GM13977 (cell line): ENCODE data around the gene EYA2.
"Not testable (repeated sequence)": the region's sequence is repeated elsewhere in the genome, so short reads cannot be mapped to it uniquely, and the experiment has no call there.

ENCODE experiments used
- DNase-seq: peaks from one replicate; pipeline ENCODE4 v3.0.0; 2012; ENCODE audit warnings: low spot score
- in situ Hi-C: fragments of 300-500 bp; cut with MboI; formaldehyde crosslinking; loops from one replicate; pipeline ENCODE4 v1.12.0; 2022; ENCODE audit warnings: low sequenced_read_pairs, low pct_unique_long_range_greater_than_20kb, mixed read lengths, inconsistent platforms; ENCODE audit not compliant: unreplicated experiment
- TF ChIP-seq, protein P1 (sequence below): IDR thresholded peaks from 2 replicates; pipeline ENCODE4 v1.5.1; 2012; ENCODE audit warnings: mild to moderate bottlenecking, control low read depth; ENCODE audit not compliant: insufficient read depth; ENCODE audit errors: extremely low read depth, missing control alignments

The EYA2 gene

DNA sequence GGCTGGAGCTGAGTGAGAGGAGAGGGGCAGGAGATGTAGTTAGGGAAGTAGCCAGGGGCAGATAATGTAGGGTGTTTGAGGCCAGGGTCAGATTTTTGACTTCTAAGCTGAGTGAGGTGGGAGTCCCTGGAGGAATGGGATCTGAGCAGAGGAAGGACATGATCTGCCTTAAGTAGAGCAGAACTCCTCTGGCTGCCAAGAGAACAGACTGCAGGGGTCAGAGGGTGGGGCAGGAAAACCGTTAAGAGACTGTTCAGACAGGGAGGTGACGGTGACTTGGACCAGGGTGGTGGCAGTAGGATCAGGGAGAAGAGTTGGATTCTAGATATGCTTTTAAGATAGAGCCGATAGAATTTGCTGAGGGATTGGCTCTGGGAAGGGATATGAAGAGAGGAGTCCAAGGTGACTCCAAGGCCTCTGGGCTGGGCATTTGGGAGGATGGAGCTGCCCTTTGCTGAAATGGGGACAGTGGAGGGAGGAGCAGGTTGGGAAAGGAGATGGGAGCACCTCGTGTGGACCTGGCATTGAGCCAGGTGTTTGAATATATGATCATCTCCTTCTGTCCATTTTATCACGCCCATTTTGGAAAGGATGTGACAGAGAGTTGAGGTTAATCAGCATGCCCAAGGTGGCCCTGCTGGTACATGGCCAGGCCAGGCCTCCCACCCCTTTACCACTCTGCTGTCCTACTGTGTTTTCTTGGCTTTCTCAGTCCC lies 18.8 kb downstream of the EYA2 start:
- TF ChIP-seq, protein P1, sequence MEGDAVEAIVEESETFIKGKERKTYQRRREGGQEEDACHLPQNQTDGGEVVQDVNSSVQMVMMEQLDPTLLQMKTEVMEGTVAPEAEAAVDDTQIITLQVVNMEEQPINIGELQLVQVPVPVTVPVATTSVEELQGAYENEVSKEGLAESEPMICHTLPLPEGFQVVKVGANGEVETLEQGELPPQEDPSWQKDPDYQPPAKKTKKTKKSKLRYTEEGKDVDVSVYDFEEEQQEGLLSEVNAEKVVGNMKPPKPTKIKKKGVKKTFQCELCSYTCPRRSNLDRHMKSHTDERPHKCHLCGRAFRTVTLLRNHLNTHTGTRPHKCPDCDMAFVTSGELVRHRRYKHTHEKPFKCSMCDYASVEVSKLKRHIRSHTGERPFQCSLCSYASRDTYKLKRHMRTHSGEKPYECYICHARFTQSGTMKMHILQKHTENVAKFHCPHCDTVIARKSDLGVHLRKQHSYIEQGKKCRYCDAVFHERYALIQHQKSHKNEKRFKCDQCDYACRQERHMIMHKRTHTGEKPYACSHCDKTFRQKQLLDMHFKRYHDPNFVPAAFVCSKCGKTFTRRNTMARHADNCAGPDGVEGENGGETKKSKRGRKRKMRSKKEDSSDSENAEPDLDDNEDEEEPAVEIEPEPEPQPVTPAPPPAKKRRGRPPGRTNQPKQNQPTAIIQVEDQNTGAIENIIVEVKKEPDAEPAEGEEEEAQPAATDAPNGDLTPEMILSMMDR: no peak
- in situ Hi-C loops: no loop called here
- DNase-seq: no peak

DNA sequence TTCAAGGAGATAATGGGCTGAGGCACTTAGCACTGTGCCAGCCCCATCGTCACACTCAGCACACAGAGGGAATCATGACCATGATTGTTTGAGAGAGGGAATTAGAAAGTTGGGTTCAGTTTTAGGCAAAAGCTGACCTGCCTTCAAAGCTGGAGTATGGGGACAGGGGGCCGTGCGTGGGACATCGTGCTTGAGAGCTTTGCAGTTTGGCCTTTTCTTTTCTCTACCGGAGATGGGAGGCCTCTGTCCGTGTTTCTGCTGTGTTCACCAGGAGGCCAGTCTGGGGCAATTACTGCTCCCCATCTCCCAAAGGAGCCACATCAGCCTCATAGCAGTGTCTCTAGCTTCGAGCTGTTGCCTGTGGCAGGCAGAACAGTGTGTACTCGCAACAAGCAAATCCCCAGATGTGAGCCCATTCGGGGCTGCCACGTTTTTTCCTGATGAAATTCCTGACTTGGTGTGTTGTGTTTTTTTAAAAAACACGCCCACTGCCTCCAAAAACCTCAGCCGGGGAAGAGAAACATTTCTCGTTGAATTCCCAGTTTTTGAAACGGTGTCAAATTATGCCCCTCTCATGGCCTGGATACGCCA lies 20.2 kb downstream of the EYA2 start:
- no peak for DNase-seq
- in situ Hi-C loops: no loop called here
- TF ChIP-seq, protein P1: no peak

DNA sequence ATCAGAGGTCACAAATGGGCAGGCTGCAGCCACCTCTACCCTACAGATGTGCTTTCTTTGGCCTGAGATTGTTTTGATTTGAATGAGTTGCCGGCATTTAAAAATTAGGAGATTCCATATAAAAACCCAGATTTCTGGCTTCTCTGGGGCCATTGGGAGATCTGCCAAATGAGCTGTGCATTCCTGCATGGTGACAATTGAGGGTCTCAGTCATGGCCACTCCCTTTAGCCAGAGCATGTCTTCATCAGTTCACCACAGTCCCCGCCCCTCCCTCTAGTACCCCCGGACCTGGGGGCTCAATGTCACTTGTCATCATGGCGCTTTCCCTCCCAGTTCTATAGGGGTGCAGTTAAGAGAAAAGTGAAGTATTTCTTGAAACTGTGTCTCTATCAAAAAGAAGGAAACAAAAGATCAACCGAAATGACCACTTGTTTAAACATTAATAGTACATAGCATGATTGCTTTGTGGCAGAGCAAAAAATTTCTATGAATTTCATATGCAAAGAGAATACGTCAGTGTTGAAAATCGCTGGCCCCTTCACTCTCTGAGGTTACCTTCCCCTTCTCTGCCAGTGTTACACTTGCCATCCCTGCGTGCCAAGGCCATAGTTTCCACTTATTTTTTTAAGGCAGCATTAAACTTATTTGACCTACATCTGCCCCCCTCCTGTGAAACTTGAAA lies 21.1 kb downstream of the EYA2 start:
- TF ChIP-seq, protein P1: no peak
- DNase-seq: no peak
- in situ Hi-C loops: no loop called here

DNA sequence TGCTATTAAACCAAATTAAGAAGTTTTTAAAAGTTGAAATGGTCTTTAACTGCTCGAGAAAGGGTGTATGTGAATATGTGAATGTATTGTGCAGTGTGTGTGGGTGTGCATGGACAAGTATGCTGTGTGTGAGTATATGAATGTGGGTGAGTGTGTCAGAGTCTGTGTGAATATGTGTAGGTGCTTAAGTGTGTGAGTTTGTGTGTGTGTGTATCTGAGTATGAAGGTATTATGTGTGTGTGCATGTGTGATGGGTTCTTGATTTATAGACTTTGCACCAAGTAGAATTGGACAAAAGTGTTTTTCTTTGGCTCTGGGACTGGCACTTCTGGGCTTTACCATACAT lies 21.6 kb downstream of the EYA2 start:
- in situ Hi-C loops: no loop called here
- TF ChIP-seq, protein P1: no peak
- no peak for DNase-seq

DNA sequence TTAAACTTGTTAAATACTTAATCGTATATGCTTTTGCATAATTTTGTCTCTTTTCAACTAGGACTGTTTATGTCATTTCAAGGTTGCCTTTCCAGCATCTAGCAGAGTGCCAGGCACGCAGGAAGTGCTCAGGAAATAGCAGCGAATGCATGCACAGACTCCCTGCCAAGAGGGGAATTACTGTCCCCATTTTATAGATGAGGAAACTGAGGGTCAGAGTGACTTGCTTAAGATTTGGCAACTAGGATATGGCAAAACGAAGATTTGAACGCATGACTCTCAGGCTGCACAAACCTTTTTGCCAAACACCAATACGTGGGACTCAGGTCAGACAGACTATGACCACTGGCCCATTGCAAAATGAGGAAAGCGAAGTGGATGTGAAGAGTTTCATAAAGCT lies 22.5 kb downstream of the EYA2 start:
- DNase-seq: no peak
- TF ChIP-seq, protein P1: no peak
- in situ Hi-C loops: no loop called here

DNA sequence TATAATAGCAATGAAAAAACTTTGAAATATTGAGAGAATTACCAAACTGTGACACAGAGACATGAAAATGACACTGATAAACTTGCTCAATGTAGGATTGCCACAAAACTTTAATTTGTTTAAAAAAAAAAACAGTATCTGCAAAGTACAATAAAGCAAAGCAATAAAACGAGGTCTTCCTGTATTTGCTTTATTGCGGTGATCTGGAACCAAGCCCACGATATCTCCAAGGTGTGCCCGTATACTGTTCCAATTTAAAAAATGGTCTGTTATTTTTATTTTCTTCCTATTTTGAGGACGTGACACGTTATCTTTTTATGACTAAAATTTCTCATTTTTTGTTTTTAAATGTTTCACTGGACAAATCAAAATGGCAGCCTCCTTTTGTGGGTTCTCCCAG lies 25.5 kb downstream of the EYA2 start:
- TF ChIP-seq, protein P1: no peak
- no peak for DNase-seq
- in situ Hi-C loops: no loop called here

DNA sequence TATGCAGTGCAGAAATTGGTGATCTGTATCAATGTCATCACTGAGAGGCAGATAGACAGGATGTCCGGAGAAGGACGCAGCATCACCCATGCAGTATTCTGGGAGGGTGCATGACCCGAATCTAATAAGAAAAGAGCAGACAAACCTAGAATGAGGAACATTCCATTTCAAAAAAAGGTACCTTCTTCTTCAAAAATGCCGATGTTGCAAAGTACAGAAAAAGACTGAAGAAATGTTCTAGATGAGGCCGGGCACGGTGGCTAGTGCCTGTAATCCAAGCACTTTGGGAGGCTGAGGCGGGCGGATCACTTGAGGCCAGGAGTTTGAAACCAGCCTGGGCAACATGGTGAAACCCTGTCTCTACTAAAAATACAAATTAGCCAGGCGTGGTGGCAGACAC lies 28.2 kb downstream of the EYA2 start:
- DNase-seq, in situ Hi-C loops: not testable (repeated sequence)
